ENCODE data around the gene MAP3K14.

MAP3K14 gene

GRCh38 chr17:45283711-45284110 lies 33.1 kb downstream of the MAP3K14 start:
- no peak overlapping the region for H3K4me2 ChIP-seq (ENCODE audit: low read length)
- no peaks in the 10 kb centered on the region for H3K4me1 ChIP-seq (ENCODE audit: low read length)
- TF ChIP-seq CTCF (IDR thresholded peaks at IDR 0.05; ENCODE audit: low read depth, low read length) (no peak), EZH2phosphoT487 (IDR thresholded peaks at IDR 0.05; ENCODE audit: low read depth) (no peak)
- H2AFZ ChIP-seq (ENCODE audit: low read depth, low read length) = no peak overlapping the region
- H3K4me3 ChIP-seq (ENCODE audit: low read length) = no peak overlapping the region
- H4K20me1 ChIP-seq (ENCODE audit: insufficient read depth, low read length) = no peaks in the 10 kb centered on the region; the same call in 1 of the 2 replicates
- peaks cover 8% of the 10 kb centered on the region; the same call in 1 of the 2 replicates for H3K79me2 ChIP-seq (ENCODE audit: low read length)
- peaks cover 44% of the 10 kb centered on the region for H3K36me3 ChIP-seq (replicated peaks; ENCODE audit: low read depth, low read length)
- H3K9ac ChIP-seq (ENCODE audit: low read length) = no peak overlapping the region
- H3K9me3 ChIP-seq (ENCODE audit: insufficient read depth, low read length) = no peaks in the 10 kb centered on the region
- no peaks in the 10 kb centered on the region for H3K27me3 ChIP-seq (ENCODE audit: low read depth, low read length)
- no peak overlapping the region for H3K27ac ChIP-seq (ENCODE audit: low read length)

- H3K36me3 ChIP-seq (replicated peaks; ENCODE audit: low read depth, low read length) = peaks cover 41% of the 10 kb centered on the region
- H3K9ac ChIP-seq (ENCODE audit: low read length) = no peak overlapping the region
- no peak overlapping the region for H3K4me2 ChIP-seq (ENCODE audit: low read length)
- H3K9me3 ChIP-seq (ENCODE audit: insufficient read depth, low read length) = no peaks in the 10 kb centered on the region
- no peak overlapping the region for H3K27ac ChIP-seq (ENCODE audit: low read length)
- peaks cover 8% of the 10 kb centered on the region; the same call in 1 of the 2 replicates for H3K79me2 ChIP-seq (ENCODE audit: low read length)
- H3K4me3 ChIP-seq (ENCODE audit: low read length) = no peak overlapping the region
- no peaks in the 10 kb centered on the region for H3K27me3 ChIP-seq (ENCODE audit: low read depth, low read length)
- H3K4me1 ChIP-seq (ENCODE audit: low read length) = 0 out of 2 replicates have a peak, but pooled peaks cover 3% of the 10 kb centered on the region
- no peaks in the 10 kb centered on the region; the same call in 1 of the 2 replicates for H4K20me1 ChIP-seq (ENCODE audit: insufficient read depth, low read length)
- H2AFZ ChIP-seq (ENCODE audit: low read depth, low read length) = no peak overlapping the region
- TF ChIP-seq EZH2phosphoT487 (IDR thresholded peaks at IDR 0.05; ENCODE audit: low read depth) = no peak
- no peak for TF ChIP-seq CTCF (IDR thresholded peaks at IDR 0.05; ENCODE audit: low read depth, low read length)
Measured at GRCh38 chr17:45282683-45283644, 33.9 kb downstream of the MAP3K14 start.

GRCh38 chr17:45279898-45280297 lies 36.9 kb downstream of the MAP3K14 start:
- no peak overlapping the region for H3K4me3 ChIP-seq (ENCODE audit: low read length)
- H2AFZ ChIP-seq (ENCODE audit: low read depth, low read length) = no peak overlapping the region
- no peaks in the 10 kb centered on the region for H4K20me1 ChIP-seq (ENCODE audit: insufficient read depth, low read length)
- H3K27ac ChIP-seq (ENCODE audit: low read length) = no peak overlapping the region
- H3K36me3 ChIP-seq (replicated peaks; ENCODE audit: low read depth, low read length) = peaks cover 41% of the 10 kb centered on the region
- TF ChIP-seq CTCF (IDR thresholded peaks at IDR 0.05; ENCODE audit: low read depth, low read length) (no peak), EZH2phosphoT487 (IDR thresholded peaks at IDR 0.05; ENCODE audit: low read depth) (no peak)
- no peak overlapping the region for H3K9ac ChIP-seq (ENCODE audit: low read length)
- H3K4me2 ChIP-seq (ENCODE audit: low read length) = no peak overlapping the region
- H3K9me3 ChIP-seq (ENCODE audit: insufficient read depth, low read length) = no peaks in the 10 kb centered on the region
- H3K79me2 ChIP-seq (ENCODE audit: low read length) = peaks cover 12% of the 10 kb centered on the region; the same call in 1 of the 2 replicates
- H3K4me1 ChIP-seq (ENCODE audit: low read length) = peaks cover 9% of the 10 kb centered on the region
- H3K27me3 ChIP-seq (ENCODE audit: low read depth, low read length) = no peaks in the 10 kb centered on the region

GRCh38 chr17:45277992-45278391 lies 38.8 kb downstream of the MAP3K14 start:
- no peaks in the 10 kb centered on the region for H4K20me1 ChIP-seq (ENCODE audit: insufficient read depth, low read length)
- no peaks in the 10 kb centered on the region for H3K27me3 ChIP-seq (ENCODE audit: low read depth, low read length)
- H3K4me3 ChIP-seq (ENCODE audit: low read length) = no peak overlapping the region
- H3K27ac ChIP-seq (ENCODE audit: low read length) = 0 out of 2 replicates have a peak overlapping the region, but pooled peaks have one; percentile 49
- H3K9me3 ChIP-seq (ENCODE audit: insufficient read depth, low read length) = no peaks in the 10 kb centered on the region
- H2AFZ ChIP-seq (ENCODE audit: low read depth, low read length) = no peak overlapping the region
- peaks cover 9% of the 10 kb centered on the region for H3K4me1 ChIP-seq (ENCODE audit: low read length)
- TF ChIP-seq EZH2phosphoT487 (IDR thresholded peaks at IDR 0.05; ENCODE audit: low read depth) (no peak), CTCF (IDR thresholded peaks at IDR 0.05; ENCODE audit: low read depth, low read length) (no peak)
- no peak overlapping the region for H3K4me2 ChIP-seq (ENCODE audit: low read length)
- H3K79me2 ChIP-seq (ENCODE audit: low read length) = peaks cover 4% of the 10 kb centered on the region; the same call in 1 of the 2 replicates
- H3K9ac ChIP-seq (ENCODE audit: low read length) = no peak overlapping the region
- H3K36me3 ChIP-seq (replicated peaks; ENCODE audit: low read depth, low read length) = peaks cover 37% of the 10 kb centered on the region
